Neural cell (in vitro differentiated cells): Measurements from ENCODE around the gene BCKDHB. TPM values are rescaled to one million over a fixed set of nuclear protein-coding genes. Genes with fewer than 3 reads are reported as not detected.

Experiments used
- H2AFZ ChIP-seq: fragments of 200-600, 300-800 bp; sonication (generic), shearing (Covaris generic); 2 replicates; pipeline ENCODE4 v1.6.0; 2014; ENCODE audit warnings: low read depth, mild to moderate bottlenecking, antibody characterized with exemption, low read length, moderate library complexity
- H3F3A ChIP-seq: fragments of 200-600 bp; shearing (Covaris generic); 2 replicates; pipeline ENCODE4 v1.6.1; 2016; ENCODE audit warnings: mild to moderate bottlenecking, moderate library complexity, mixed read lengths, antibody characterized with exemption, low read length; ENCODE audit not compliant: insufficient read depth, poor library complexity, severe bottlenecking
- H3K27ac ChIP-seq: fragments of 200-600, 300-800 bp; sonication (generic), shearing (Covaris generic); 2 replicates; pipeline ENCODE4 v1.5.1; 2014; ENCODE audit warnings: mild to moderate bottlenecking, low read length, moderate library complexity
- H3K27me3 ChIP-seq: fragments of 300-800, 200-600 bp; sonication (generic), shearing (Covaris generic); 2 replicates; pipeline ENCODE4 v1.6.0; 2014; ENCODE audit warnings: mild to moderate bottlenecking, low read depth, low read length, moderate library complexity; ENCODE audit not compliant: insufficient read depth
- H3K36me3 ChIP-seq: fragments of 300-800, 200-600 bp; sonication (generic), shearing (Covaris generic); 2 replicates; pipeline ENCODE4 v1.5.1; 2014; ENCODE audit warnings: mild to moderate bottlenecking, antibody characterized with exemption, low read length, moderate library complexity; ENCODE audit not compliant: insufficient read depth
- H3K4me2 ChIP-seq: fragments of 300-800, 200-600 bp; sonication (generic), shearing (Covaris generic); 2 replicates; pipeline ENCODE4 v1.6.0; 2014; ENCODE audit warnings: mild to moderate bottlenecking, low read length
- H3K4me3 ChIP-seq: fragments of 300-800, 200-600 bp; sonication (generic), shearing (Covaris generic); 2 replicates; pipeline ENCODE4 v1.5.1; 2014; ENCODE audit warnings: mild to moderate bottlenecking, low read length, moderate library complexity
- H3K79me2 ChIP-seq: fragments of 200-600 bp; shearing (Covaris generic); replicated peaks from 2 replicates; pipeline ENCODE4 v1.6.0; 2014; ENCODE audit warnings: mild to moderate bottlenecking, low read length, moderate library complexity; ENCODE audit not compliant: insufficient read depth
- H3K9ac ChIP-seq: fragments of 300-800, 200-600 bp; sonication (generic), shearing (Covaris generic); 2 replicates; pipeline ENCODE4 v1.6.1; 2016; ENCODE audit warnings: mild to moderate bottlenecking, low read length, mixed read lengths
- H3K9me2 ChIP-seq: fragments of 200-600 bp; shearing (Covaris generic); 2 replicates; pipeline ENCODE4 v1.6.1; 2016; ENCODE audit warnings: mild to moderate bottlenecking, low read length, mixed read lengths; ENCODE audit not compliant: insufficient read depth
- H3K9me3 ChIP-seq: fragments of 200-600, 300-800 bp; sonication (generic), shearing (Covaris generic); 2 replicates; pipeline ENCODE4 v1.6.1; 2016; ENCODE audit warnings: mild to moderate bottlenecking, mixed run types, low read length, moderate library complexity, mixed read lengths
- H4K20me1 ChIP-seq: fragments of 200-600 bp; shearing (Covaris generic); 2 replicates; pipeline ENCODE4 v1.6.1; 2016; ENCODE audit warnings: mild to moderate bottlenecking, mixed run types; ENCODE audit not compliant: insufficient read depth
- CTCF ChIP-seq: fragments of 450-650 bp; IDR thresholded peaks from 2 replicates; pipeline ENCODE4 v1.5.1; 2014; ENCODE audit warnings: antibody characterized with exemption, mild to moderate bottlenecking, moderate library complexity; ENCODE audit not compliant: poor library complexity, severe bottlenecking
- EP300 ChIP-seq: fragments of 450-650 bp; conservative IDR thresholded peaks from 2 replicates; pipeline ENCODE4 v1.6.1; 2014; ENCODE audit warnings: antibody characterized with exemption, mild to moderate bottlenecking, moderate library complexity; ENCODE audit not compliant: poor library complexity, severe bottlenecking
- EZH2 ChIP-seq: fragments of 200-600, 300-800 bp; shearing (Covaris generic), sonication (generic); IDR thresholded peaks from 2 replicates; pipeline ENCODE4 v1.6.1; 2014; ENCODE audit warnings: antibody characterized with exemption, low read length, borderline replicate concordance, mild to moderate bottlenecking; ENCODE audit not compliant: insufficient read depth, poor library complexity, severe bottlenecking
- MXI1 ChIP-seq: fragments of 450-650 bp; conservative IDR thresholded peaks from 2 replicates; pipeline ENCODE4 v1.6.1; 2014; ENCODE audit warnings: antibody characterized with exemption, mild to moderate bottlenecking; ENCODE audit not compliant: poor library complexity, severe bottlenecking
- POLR2AphosphoS5 ChIP-seq: IDR thresholded peaks from 2 replicates; pipeline ENCODE4 v1.6.1; 2012
- RAD21 ChIP-seq: fragments of 450-650 bp; conservative IDR thresholded peaks from 2 replicates; pipeline ENCODE4 v1.6.1; 2014; ENCODE audit warnings: antibody characterized with exemption, mild to moderate bottlenecking, moderate library complexity
- REST ChIP-seq: IDR thresholded peaks from 2 replicates; pipeline ENCODE4 v1.6.1; 2012; ENCODE audit warnings: borderline replicate concordance
- SMC3 ChIP-seq: fragments of 450-650 bp; conservative IDR thresholded peaks from 2 replicates; pipeline ENCODE4 v1.6.1; 2014; ENCODE audit warnings: antibody characterized with exemption, mild to moderate bottlenecking, moderate library complexity; ENCODE audit not compliant: poor library complexity
- TAF1 ChIP-seq: IDR thresholded peaks from 2 replicates; pipeline ENCODE4 v1.6.1; 2012; ENCODE audit warnings: low read depth
- polyA plus RNA-seq: library from polyadenylated mRNA; depleted of rRNA; stranded (reverse); fragments of >200 nt; gene quantifications from 2 replicates; pipeline ENCODE4 v1.2.3, GENCODE V29; 2014

The BCKDHB gene
- polyA plus RNA-seq, 1 donor from 2014 or later, result 16.1 TPM

GRCh38 chr6:80233958-80234357, 127.5 kb downstream of the BCKDHB start:
- H3K9ac ChIP-seq, result no peak overlapping the region
- H2AFZ ChIP-seq, result no peak overlapping the region
- no peak overlapping the region for H3K27ac ChIP-seq
- TF ChIP-seq SMC3, result no peak
- no peak for TF ChIP-seq RAD21
- H3K27me3 ChIP-seq, result no peaks in the 10 kb centered on the region
- no peak overlapping the region for H3K4me2 ChIP-seq
- no peaks in the 10 kb centered on the region for H4K20me1 ChIP-seq
- no peaks in the 10 kb centered on the region for H3F3A ChIP-seq
- no peaks in the 10 kb centered on the region for H3K9me2 ChIP-seq
- H3K4me3 ChIP-seq, result no peak overlapping the region
- no peaks in the 10 kb centered on the region for H3K79me2 ChIP-seq
- no peaks in the 10 kb centered on the region for H3K36me3 ChIP-seq
- no peaks in the 10 kb centered on the region for H3K9me3 ChIP-seq

- Histone ChIP-seq H2AFZ (no peak overlapping the region), H3K79me2 (no peaks in the 10 kb centered on the region), H3K9me3 (no peaks in the 10 kb centered on the region), H3K4me2 (no peak overlapping the region), H4K20me1 (no peaks in the 10 kb centered on the region), H3K9ac (no peak overlapping the region), H3K9me2 (no peaks in the 10 kb centered on the region), H3K36me3 (no peaks in the 10 kb centered on the region), H3K27me3 (no peaks in the 10 kb centered on the region), H3K27ac (no peak overlapping the region), H3F3A (no peaks in the 10 kb centered on the region), H3K4me3 (no peak overlapping the region)
- TF ChIP-seq RAD21 (no peak), POLR2AphosphoS5 (no peak), CTCF (no peak), EZH2 (no peak), TAF1 (no peak), SMC3 (no peak), MXI1 (no peak), EP300 (no peak), REST (no peak)
Observed at GRCh38 chr6:80234401-80234800, 127.9 kb downstream of the BCKDHB start.

GRCh38 chr6:80234908-80235307, 128.4 kb downstream of the BCKDHB start:
- Histone ChIP-seq H2AFZ (no peak overlapping the region), H3K9me2 (no peaks in the 10 kb centered on the region), H3K9me3 (no peaks in the 10 kb centered on the region), H3K36me3 (no peaks in the 10 kb centered on the region), H3K4me2 (no peak overlapping the region), H3K27ac (no peak overlapping the region), H3K4me3 (no peak overlapping the region), H3K27me3 (no peaks in the 10 kb centered on the region), H3F3A (no peaks in the 10 kb centered on the region), H3K79me2 (no peaks in the 10 kb centered on the region), H3K9ac (no peak overlapping the region), H4K20me1 (no peaks in the 10 kb centered on the region)
- TF ChIP-seq POLR2AphosphoS5 (no peak), EP300 (no peak), REST (no peak), TAF1 (no peak), CTCF (no peak), EZH2 (no peak), SMC3 (no peak), MXI1 (no peak), RAD21 (no peak)
